ENCODE data around the gene DPM1. TPM values are rescaled to one million over a fixed set of nuclear protein-coding genes. Genes with fewer than 3 reads are reported as not detected.

Gene DPM1
- total and polyA plus RNA-seq, 2 donors (not counting 3 experiments of a cell fraction or from before 2014, with no cell fraction given) = 33.9 to 41.9 TPM

DNA sequence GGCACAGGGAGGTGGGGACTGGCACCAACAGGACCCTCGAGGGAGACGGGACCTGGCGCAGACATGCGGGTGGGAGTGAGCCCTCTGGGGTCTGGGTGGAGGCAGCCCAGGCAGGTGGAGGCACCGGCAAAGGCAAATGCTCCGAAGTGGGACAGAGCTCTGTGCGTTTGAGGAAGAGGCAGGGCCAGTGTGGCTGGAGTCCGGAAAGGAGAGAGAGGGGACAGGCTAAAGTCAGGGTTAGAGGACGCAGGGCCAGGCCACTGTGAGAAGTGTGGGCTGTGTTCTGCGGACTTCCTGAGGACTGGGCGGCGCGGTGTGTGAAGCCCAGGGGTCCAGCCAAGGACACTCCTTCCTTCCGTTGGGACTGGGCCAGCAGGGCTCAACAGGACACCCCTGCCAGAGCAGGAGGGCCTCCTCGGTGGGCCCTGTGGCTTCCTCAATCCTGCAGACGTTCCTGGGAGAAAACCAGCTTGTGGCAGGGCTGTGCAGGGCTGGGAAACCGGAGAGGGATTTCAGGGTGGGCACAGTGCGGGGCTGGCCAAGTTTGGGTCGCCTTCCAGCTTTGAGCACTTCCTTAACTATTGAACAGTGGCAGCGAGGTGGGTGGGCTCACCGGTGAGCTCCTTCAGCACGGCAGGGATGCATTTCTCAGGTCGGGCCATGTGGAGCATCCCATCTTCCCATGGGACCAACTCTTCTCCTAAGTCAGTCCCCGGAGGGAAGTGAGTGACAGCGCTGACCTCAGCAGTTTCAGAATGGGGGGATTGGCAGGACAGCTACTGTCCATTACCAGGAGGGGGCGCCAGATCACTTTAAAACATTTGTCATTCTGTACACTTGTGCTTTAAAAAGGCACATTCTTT is 22.8 kb upstream of the DPM1 start:
- POLR2A ChIA-PET = interaction anchor here (0.5 kb wide), 1 partner anchor 478 kb away, joined by 3 read pairs; no protein-coding TSS in a partner anchor
- Histone ChIP-seq H3K9me3 (replicated peaks; ENCODE audit: control insufficient read depth, insufficient read depth, low read length) (no peaks in the 10 kb centered on the region), H3K9me1 (replicated peaks; ENCODE audit: control insufficient read depth, extremely low read depth, insufficient read depth, low read length) (no peaks in the 10 kb centered on the region), H4K20me1 (replicated peaks; ENCODE audit: control insufficient read depth, extremely low read depth, insufficient read depth, low read length) (no peaks in the 10 kb centered on the region), H3K9ac (replicated peaks; ENCODE audit: extremely low read depth, insufficient read depth, low read length) (no peak overlapping the region), H3K4me1 (ENCODE audit: control insufficient read depth, extremely low read depth, insufficient read depth, low read length) (no peaks in the 10 kb centered on the region), H2AFZ (ENCODE audit: low read depth, low read length) (peak overlapping the region; percentile 31), H3K4me3 (replicated peaks in 1 of 3; ENCODE audit: insufficient read depth in 1 of 3, low read depth in 1 of 3, low read length in 3 of 3) (no peak overlapping the region), H3K79me2 (ENCODE audit: control insufficient read depth, insufficient read depth, low read length) (no peaks in the 10 kb centered on the region), H3K27me3 (ENCODE audit: control insufficient read depth in 2 of 2, insufficient read depth in 2 of 2, low read length in 2 of 2) (peaks cover 2 to 3% of the 10 kb centered on the region in 2 experiments), H3K27ac (ENCODE audit: insufficient read depth, low read depth, low read length) (no peak overlapping the region), H3K4me2 (ENCODE audit: insufficient read depth, low read length) (no peak overlapping the region), H3K36me3 (ENCODE audit: control insufficient read depth in 2 of 2, extremely low read depth in 1 of 2, insufficient read depth in 2 of 2, low read length in 2 of 2) (no peaks in the 10 kb centered on the region)
- intact Hi-C loops (cut with micrococcal nuclease) = loop anchor here (1.0 kb wide), 1 partner anchor 187 kb away; no protein-coding TSS in a partner anchor
- DNase-seq (ENCODE audit: low read depth, low spot score) (peak; percentile 58), FAIRE-seq (peak; percentile 83)
- no TSS peak for BruUV-seq (replicated peaks)
- CTCF ChIA-PET = interaction anchor here (0.6 to 3.9 kb wide), 35 partner anchors 8 to 1170 kb away, joined by 3 to 49 read pairs (median 4); partner anchors contain the start of genes BCAS4, DPM1 and MOCS3
- TF ChIP-seq CTCF (IDR thresholded peaks at IDR 0.05; ENCODE audit: extremely low read depth in 1 of 2, insufficient read depth in 1 of 2, low read depth in 1 of 2, low read length in 2 of 2) = peak; percentile 84 to 88
- no peak for TF ChIP-seq POLR2AphosphoS5 (IDR thresholded peaks at IDR 0.05; ENCODE audit: insufficient read depth, low read depth, low read length)
- dilution Hi-C loops (cut with MboI; ENCODE audit: extremely low pct_ligation_motif_present, low sequenced_read_pairs) = no loop called here
